HL-60 (cell line): ENCODE measurements around the gene TACR2.

Source experiments
- POLR2AphosphoS5 ChIP-seq: IDR thresholded peaks from 2 replicates; pipeline ENCODE4 v1.6.1; 2012; ENCODE audit warnings: low read depth
- TF ChIP-seq, protein P1 (sequence below): IDR thresholded peaks from one replicate; pipeline ENCODE4 v1.5.1; 2011; ENCODE audit warnings: low read length, control low read depth, inconsistent platforms; ENCODE audit not compliant: insufficient read depth

DNA sequence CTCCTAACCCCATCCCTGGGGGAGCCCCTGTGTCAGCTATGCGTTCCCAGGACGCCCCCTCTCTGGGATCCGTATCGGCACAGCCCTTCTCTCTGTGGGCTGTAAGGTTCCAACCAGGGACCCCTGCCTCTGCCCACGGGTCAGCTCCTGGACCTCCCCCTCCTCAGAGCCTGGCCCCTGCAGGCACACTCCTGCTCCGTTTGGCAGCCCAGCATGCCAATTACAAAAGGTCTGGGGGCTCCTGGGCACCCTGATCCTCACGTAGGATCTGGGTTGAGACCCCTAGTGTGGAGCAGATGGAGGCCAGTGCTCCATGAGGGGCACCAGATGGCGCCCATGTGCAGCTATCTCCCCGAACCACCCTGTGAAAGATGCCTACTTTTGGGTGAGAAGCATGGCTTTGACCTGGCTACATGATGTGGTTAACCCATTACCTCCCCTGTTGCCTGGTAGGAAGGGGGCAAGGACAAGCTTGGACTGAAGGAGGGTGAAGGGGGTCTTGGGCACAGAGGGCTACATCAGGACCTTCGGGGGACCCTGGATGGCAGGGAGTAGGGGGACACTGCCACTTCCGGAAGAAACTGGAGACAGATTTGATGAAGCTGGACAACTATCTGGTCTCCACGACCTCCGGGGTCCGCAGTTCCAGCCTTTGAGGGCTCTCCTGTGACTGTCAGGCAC, 9.0 kb downstream of the TACR2 start:
- TF ChIP-seq, protein P1, sequence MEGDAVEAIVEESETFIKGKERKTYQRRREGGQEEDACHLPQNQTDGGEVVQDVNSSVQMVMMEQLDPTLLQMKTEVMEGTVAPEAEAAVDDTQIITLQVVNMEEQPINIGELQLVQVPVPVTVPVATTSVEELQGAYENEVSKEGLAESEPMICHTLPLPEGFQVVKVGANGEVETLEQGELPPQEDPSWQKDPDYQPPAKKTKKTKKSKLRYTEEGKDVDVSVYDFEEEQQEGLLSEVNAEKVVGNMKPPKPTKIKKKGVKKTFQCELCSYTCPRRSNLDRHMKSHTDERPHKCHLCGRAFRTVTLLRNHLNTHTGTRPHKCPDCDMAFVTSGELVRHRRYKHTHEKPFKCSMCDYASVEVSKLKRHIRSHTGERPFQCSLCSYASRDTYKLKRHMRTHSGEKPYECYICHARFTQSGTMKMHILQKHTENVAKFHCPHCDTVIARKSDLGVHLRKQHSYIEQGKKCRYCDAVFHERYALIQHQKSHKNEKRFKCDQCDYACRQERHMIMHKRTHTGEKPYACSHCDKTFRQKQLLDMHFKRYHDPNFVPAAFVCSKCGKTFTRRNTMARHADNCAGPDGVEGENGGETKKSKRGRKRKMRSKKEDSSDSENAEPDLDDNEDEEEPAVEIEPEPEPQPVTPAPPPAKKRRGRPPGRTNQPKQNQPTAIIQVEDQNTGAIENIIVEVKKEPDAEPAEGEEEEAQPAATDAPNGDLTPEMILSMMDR: peak; percentile 20
- TF ChIP-seq POLR2AphosphoS5: no peak
